ENCODE measurements around the gene P2RX7.

GRCh38 chr12:121209624-121210572 lies 77.2 kb downstream of the P2RX7 start, which contains the start of gene P2RX4:
- TF ChIP-seq CTCF (conservative IDR thresholded peaks at IDR 0.05; ENCODE audit: low read depth, low read length) (peak; percentile 59), EZH2phosphoT487 (IDR thresholded peaks at IDR 0.05; ENCODE audit: borderline replicate concordance, low read length) (peak; percentile 96), EZH2 (IDR thresholded peaks at IDR 0.05; ENCODE audit: low read length, unreplicated experiment) (no peak)

Measured in PC-3 (cell line).